ENCODE results near the gene CARD19.
A peak's percentile ranks its signal among the peaks of the same experiment; 100 is the strongest.
"Not testable (repeated sequence)": the region's sequence is repeated elsewhere in the genome, so short reads cannot be mapped to it uniquely, and the experiment has no call there.

The CARD19 gene

GRCh38 chr9:93089024-93089423 is 7.0 kb upstream of the CARD19 start:
- DNase-seq = no peak

DNA sequence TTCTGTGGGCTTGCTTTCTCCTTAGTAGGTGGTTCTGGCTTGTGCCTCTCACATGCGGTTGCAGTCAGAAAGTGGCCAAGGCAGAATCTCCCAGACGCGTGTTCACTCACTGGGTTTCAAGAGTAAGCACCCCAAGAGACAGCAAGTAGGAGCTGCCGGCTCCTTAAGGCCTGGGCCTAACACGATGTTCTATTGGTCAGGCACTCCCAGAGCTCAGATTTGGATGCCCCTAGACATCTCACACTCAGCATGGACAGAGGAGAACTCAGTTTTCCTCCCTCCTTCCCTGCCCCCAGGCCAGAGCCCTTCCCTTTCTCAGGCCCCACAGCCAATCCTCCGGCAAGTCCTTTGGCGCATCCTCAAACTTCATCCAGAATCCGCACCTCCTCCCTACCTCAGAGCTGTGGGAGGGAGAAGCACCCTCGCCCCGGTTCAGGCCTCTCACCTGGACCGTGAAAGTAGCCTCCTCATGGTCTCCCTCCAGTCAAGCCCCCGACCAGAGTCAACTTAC is 6.5 kb upstream of the CARD19 start:
- DNase-seq = no peak

DNA sequence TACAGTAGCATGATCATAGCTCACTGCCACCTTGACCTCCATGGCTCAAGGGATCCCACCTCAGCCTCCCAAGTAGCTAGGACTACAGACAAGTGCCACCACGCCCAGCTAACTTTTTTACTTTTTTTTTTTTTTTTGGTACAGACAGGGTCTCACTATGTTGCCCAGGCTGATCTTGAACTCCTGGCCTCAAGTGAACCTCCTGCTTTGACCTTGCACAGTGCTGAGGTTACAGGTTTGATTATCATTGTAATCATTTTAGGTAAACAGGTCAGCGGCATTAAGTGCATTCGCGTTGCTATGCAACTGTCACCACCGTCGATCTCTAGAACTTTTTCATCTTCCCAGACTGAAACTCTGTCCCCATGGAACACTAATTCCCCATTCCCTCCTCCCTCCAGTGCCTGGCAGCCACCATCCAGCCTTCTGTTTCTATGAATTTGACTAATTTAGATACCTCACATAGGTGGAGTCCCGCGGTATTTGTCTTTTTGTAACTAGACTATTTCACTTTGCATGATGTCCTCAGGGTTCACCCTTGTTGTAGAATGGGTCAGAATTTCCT is 5.8 kb upstream of the CARD19 start:
- DNase-seq = no peak

DNA sequence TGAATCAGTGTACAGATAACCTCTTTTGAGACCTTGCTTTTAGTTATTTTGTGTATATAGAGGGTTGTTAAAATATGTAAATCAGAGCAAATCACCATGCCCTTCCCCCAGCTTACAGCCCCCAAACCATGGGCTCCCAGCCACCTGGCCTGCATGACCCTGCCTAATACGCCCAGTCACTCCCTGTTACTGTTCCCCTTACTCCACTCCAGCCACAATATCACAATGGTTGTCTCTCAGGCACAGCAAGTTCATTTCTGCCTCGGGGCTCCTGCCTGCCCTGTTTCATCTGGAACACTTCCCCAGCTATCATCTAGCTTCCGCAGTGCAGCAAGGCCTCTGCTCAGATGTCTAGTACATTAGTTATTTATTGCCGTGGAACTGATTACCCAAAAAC is 5.0 kb upstream of the CARD19 start:
- no peak for DNase-seq

GRCh38 chr9:93091453-93092081 is 4.5 kb upstream of the CARD19 start:
- DNase-seq = no peak

DNA sequence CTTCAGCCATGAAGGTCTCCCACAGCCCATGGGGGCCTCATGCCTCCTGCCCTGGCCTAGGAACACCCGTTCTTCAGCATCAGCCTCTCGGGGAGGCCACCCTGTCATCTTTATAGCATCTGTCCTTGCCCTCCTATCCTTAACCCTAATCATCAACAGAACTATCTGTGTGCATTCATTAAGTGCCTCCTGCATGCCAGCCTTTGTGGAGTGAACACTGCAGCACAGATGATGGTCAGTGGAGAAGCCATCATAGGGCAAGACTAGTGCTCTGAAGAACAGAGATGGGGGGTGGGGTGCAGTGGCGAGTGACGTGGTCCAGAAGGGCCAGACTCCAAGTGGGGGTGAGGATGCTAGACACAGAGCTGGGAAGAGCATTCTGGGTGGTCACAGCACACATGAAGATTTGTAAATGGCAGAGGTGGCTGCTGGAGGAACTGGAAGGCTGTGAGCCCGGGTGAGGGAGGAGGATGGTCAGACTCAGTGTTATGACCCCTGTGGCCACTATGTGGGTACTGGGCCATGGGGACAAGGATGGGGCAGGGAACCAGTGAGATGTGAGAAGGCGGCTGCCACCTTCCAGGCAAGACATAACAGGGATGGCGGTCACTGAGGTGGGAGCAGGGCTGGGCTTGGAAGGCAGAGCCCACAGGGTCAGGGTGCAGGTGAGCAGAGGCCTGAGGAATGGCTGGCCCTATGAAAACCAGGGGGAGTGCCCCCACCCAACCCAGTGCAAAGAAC is 3.6 kb upstream of the CARD19 start:
- DNase-seq = no peak

DNA sequence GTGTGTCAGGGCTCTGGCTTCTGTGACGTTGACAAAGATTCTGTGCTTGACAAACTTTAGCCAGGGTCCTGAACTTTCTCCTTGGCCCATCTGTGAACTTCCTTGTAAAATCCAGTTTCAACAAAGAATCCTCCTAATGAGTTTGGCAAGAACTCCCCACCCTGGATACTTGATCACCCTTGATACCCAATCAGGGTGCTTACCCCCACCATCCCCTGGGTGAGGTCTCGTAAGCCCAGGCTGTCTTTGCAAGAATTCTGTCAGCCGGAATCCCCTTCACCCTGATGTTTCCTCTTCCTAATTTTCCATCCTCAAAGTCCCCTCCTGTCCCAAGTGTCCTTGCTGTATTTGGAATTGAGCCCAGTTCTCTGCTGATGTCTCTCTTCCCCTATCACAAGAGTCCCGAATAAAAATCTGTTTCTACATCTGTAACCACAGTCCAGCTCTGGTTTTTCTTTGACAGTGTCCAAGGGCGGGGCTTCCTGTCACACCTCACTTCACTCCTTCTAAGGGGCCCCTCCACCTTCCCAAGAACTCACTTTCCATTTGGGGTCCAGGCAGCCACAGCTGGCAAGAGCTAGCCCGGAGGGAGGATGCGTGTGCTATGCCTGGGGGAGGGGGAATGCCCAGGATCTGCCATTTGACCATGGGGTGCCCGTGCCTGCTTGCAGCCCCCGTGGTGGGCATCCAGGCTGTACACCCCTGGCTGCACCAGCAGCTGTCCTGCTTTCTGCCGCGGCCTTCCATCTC is 2.7 kb upstream of the CARD19 start:
- no peak for DNase-seq

- no peak for DNase-seq
Observed at GRCh38 chr9:93093877-93094657, 1.9 kb upstream of the CARD19 start.

DNA sequence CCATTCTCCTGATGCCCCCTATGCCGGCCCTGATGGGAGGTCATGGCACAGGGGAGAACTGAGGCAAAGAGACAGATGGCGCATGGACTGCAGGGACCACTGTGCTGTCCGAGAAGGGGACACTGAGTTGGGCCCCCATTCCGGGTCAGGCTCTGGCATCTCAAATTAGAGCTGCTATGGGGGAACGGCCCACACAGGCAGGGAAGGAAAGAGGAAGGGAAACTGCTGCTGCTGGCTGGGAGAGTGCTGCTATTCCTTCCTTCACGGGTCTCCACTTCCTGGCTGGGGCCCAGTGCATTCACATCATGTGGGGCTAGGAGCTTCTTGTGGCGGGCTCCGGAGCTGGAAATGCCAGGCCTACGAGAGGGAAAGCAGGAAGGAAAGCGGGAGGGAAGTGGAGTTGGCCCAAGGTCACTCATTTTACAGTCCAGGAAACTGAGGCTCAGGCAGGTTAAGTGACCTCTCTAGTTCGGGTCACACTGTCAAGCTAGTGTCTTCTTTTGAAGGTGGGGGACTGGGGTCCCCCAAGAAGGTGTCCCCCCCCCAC is 1.3 kb upstream of the CARD19 start:
- no peak for DNase-seq

DNA sequence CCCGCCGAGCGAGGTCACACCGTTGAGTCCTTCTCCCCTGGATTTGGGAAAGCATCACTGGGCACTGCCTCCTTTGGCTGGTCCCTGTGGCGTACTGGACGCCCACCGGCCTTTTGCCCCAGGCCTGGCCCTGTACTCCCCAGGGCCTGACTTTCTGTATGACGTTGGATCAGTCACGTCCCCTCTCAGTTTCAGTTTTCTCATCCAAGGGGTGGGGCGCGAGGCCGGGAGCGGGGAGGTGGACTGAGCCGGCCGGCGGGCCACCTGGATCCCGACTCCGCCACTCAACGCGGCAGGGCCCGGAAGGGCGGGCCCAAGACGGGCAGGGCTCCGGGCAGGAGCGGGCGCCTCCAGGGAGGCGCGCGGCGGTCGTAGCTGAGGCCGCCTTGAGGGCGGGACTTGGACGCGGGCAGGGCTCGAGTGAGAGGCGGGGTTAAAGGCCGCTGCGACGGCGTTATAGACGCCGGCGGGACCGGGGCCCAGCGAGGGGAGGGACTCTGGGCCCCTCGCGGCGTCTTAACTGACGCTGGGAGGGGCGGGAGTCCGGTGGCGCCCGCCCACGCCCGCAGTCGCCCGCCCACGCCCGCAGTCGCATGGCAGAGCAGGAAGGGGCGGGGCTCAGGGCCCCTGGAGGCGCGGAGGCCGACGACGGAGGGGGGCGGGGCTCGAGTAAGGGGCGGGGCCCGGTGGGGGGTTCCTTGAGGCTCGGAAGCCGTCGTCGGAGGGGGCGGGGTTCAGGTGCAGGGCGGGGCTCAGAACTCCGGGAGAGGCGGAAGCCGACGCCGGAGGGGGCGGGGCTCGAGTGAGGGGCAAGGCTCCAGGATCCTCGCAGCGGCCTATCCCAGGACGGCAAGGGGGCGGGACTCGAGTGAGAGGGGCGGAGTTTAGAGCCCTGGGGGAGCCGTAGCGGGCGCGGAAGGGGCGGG is 549 bp upstream of the CARD19 start:
- peak; percentile 97 for DNase-seq

GRCh38 chr9:93096811-93097382 is 880 bp downstream of the CARD19 start:
- no peak for DNase-seq

DNA sequence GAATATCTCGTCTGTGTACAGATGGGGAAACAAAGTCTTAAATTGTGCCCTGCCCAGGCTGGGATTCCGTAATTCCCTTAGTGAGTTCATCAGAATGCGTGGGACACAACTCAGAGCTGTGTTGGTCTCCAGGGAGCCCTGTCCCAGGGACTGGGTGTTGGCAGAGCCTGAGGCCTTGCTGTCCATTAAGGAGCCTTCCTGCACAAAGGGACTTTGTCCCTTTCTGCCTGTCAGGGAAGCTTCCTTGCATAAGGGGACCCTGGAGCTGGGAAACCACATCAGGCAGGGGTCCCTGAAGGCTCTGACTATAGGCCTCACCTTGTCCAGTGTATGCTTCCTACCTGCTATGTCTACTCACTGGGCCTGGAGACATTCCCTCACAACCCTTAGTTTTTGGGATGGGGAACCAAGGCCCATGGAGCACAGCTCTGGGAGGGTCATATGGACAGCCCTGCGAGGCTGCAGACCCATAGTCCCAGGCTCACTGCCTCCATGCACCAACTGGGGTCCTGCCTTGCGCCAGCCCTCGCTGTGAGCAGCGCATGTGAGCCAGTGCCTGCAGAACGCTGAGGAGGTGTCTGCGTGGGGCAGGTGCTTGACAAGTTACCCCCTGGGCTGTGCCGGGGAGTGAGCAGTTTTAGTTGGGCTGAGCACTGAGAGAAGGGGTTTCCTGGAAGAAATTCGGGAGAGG is 1.6 kb downstream of the CARD19 start:
- DNase-seq = no peak

- DNase-seq = no peak
Observed at GRCh38 chr9:93098236-93098946, 2.4 kb downstream of the CARD19 start.

DNA sequence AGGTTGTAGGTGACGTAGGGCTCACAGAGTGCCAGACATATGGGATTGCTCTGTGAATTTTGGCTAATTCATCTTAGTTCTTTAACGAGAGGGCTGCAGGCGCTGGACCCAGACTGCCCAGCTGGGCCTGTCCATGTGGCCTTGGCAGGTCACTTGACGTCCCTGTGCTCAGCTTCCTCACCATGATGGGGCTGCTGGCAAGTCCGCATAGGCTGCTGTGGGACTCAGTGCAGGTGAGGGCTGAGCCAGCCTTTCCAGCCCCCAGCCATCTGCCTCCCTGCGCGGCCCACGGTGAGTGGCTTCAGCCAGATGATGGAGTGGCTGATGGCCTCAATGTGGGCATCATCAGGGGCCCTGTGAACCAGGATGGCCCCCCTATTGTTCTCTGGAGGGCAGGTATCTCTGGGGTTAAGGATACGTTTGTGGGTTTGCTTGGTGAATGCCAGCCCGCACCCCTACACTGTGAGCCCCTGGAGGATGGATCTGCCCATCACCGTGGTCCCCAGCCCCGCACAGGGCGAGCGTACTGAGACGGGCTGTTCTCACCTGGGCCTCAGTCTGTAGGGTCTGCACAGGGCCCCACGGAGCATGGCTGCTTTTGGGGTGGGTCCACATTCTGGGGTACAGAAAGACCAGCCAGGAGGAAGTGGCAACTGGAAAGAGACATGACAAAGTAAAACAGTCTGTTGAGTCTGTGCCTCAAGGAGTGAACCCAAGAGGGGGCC is 3.7 kb downstream of the CARD19 start:
- no peak for DNase-seq

GRCh38 chr9:93100276-93100636 is 4.2 kb downstream of the CARD19 start:
- no peak for DNase-seq

DNA sequence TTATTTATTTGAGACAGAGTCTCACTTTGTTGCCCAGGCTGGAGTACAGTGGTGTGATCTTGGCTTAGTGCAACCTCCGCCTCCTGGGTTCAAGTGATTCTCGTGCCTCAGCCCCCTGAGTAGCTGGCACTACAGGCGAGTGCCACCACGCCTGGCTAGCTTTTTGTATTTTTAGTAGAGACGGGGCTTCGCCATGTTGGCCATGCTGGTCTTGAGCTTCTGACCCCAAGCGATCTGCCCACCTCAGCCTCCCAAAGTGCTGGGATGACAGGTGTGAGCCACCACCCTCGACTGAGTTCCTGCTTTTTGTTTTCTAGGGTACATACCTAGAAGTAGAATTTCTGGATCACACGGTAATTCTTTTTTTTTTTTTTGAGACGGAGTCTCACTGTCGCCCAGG is 5.1 kb downstream of the CARD19 start:
- DNase-seq = not testable (repeated sequence)

- DNase-seq = no peak
Observed at GRCh38 chr9:93105620-93106019, 9.6 kb downstream of the CARD19 start.

DNA sequence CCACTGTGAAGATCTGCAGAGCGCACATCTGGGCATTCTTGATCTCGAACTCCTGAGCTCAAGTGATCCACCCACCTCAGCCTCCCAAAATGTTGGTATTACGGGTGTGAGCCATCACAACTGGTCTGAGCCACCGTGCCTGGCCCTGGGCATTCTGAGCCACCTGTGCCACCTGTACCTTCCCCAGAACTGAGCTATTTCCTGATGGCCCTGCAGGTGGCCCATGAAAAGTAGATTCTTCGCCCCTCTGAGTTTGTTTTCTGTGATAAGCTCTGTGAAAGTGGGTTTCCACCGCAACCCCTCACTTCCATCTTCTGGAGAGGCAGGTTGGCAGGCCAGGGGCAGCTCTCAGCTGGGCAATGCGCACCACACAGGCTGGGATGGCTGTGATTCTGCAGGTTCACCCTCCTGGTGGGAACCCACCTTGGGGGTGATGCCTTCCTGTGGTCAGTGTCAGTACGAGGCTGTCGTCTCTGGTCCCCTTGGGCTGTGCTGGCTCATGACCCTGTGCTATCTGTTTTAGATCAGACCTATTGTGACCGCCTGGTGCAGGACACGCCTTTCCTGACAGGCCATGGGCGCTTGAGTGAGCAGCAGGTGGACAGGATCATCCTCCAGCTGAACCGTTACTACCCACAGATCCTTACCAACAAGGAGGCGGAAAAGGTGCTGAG is 11.3 kb downstream of the CARD19 start:
- no peak for DNase-seq

DNA sequence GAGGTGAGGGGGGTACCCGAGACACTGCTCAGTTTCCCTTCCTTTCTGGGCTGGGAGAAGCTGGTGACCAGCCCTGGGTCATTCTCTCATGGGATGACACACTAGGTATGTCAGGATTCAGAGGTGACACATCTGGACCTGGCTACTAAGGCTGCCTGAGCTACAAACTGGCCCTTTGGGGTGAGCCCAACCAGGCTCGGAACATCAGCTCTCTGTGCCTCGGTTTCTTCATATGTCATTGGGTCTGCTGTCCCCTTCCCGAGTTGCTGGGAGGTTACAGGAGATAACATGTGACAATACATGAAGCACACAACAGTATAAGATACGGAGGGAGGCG is 11.8 kb downstream of the CARD19 start:
- DNase-seq = no peak

Data from NCI-H1092 treated with DMSO at 0.1 percent for 48 hours (cell line).